Activated CD4-positive, alpha-beta T cell treated with anti-CD3 and anti-CD28 coated beads for 1 hour (primary cell): ENCODE results near the gene BMPER.

ENCODE experiments used
- DNase-seq: peaks from one replicate; pipeline ENCODE4 v3.0.0-alpha.2; 2020

BMPER gene

GRCh38 chr7:33905389-33906032 is at the start of gene BMPER:
BMPER (plus strand) TSS chr7:33905539; CDS start chr7:33905614, 75 bp downstream.
- DNase-seq: no peak

- DNase-seq: no peak
These were observed 43.4 kb upstream of the BMPER start for GRCh38 chr7:33861947-33862346.

GRCh38 chr7:33862946-33863814 is 42.2 kb upstream of the BMPER start:
- DNase-seq: no peak

DNA sequence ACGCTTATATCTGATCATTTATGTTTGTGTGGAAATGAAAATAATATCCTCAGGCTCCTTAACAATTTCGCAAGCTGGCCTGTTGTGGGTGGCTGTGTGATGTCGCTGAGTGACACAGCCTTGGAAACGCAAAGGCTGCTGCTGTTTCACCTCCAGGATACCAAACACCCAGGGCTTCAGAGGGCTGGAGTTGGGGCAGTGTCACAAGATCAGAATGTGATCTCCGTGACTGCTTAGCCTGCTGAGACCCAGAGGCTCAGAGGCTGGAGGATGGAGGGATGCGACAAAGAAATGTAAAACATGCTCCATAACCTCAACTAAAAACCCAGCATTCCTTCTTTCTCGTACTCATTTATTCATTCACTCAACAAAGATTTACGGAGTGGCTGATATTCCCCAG is 37.2 kb upstream of the BMPER start:
- DNase-seq: no peak

DNA sequence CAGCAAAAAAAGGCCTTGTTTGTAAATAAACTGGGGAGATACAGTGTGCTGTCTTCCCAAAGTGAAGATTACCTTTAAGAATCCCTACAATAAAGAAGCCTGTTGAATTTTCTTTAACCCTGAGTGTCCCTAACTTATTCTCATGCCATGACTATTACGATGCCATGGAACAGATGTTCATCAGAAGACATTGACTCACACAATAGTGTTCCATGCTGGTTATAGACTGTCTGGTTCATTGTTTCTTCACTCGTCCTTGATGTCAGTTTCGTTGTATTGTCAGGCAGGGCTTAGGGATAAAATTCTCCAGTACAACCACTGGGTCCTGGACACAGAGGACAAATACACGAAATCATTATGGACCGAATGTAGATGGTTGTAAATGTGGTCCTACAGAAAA is 36.2 kb upstream of the BMPER start:
- DNase-seq: no peak

GRCh38 chr7:33870120-33870519 is 35.2 kb upstream of the BMPER start:
- DNase-seq: no peak

GRCh38 chr7:33872870-33873269 is 32.5 kb upstream of the BMPER start:
- DNase-seq: no peak

DNA sequence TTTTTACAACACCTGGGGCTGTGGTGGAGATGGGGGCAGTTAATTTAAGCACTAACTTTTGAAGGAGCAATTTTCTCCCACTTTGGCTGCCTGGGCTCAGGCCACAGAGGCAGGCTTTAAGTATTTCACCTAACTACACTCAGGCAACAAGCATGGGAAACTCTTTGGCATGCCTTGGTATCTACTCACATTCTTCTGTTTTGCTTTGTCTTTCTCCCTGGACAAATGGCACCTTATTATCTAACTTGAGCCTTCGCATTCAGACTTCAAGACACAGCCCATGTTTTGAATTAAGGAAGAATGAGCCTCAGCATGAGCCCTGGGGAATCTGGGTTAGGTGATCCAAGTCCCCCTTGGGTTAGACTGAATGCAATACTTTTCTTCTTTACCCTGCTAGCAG is 31.8 kb upstream of the BMPER start:
- DNase-seq: no peak

GRCh38 chr7:33873981-33874750 is 31.2 kb upstream of the BMPER start:
- DNase-seq: no peak

GRCh38 chr7:33874943-33875342 is 30.4 kb upstream of the BMPER start:
- no peak for DNase-seq

DNA sequence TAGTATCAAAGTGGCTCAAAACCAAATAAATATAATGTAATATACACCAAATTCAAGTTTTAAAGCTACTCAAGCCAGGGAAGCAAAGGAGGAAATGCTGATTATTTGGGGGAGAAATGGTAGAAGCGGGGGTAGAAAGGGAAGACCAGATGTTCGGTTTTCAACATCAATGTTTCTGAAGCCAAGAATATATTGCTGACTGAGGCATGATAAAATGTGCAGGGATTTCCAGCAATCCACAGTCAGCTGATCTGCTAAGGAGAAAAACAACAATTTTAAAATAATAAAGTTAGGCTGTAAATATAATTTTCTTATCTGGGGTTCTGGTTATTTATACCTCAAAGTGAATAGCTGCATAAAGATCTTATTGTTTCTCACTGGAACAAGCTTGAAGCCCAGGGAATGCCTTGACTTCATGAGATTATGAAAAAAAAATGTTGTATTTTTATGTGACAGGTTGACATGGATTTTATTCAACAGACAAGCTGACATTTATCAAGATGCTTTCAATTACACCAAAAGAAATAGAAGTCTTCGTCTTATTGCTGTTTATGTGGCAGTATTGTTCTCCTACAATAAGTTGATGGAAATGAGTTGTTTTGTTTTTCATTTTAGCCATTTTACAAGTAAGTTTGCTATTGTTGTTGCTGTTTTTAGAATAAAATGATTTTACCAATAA is 28.6 kb upstream of the BMPER start:
- no peak for DNase-seq

DNA sequence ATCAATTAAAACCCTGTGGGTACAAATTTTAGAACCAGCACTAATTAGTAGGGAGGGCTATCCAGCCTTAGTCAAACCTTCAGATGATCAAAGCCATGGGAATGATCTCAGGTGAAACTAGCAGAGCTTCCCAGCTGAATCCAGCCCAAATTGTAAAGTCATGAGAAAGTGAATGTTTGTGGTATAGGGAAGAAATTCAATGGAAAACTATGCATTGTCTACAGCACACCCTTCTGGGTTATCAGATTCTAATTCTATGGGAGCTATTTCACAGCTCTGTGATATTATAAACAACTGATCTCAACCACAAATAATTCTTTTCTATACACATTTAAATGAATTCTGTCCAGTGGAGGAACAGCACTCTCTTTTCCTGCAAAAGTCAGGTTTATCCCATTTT is 24.6 kb upstream of the BMPER start:
- DNase-seq: no peak

DNA sequence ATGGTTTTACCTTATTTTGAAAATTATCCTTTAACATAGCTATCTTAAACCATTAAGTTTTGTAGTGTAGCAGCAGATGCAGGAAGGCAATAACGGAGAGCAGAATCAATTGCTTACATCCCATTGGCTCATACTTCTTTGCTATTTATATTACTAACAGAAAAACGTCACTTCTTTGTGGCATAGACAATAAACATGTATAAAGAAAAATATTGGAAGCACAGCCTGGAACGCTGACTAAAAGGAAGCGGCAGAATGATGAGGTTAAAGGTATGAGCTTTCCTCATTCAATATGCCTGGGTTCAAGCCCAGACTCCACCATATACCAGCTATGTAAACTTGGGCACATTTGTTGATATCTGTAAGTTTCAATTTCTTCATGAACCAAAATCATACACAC is 24.0 kb upstream of the BMPER start:
- no peak for DNase-seq

GRCh38 chr7:33882040-33882837 is 23.1 kb upstream of the BMPER start:
- DNase-seq: no peak

GRCh38 chr7:33882950-33883670 is 22.2 kb upstream of the BMPER start:
- no peak for DNase-seq

DNA sequence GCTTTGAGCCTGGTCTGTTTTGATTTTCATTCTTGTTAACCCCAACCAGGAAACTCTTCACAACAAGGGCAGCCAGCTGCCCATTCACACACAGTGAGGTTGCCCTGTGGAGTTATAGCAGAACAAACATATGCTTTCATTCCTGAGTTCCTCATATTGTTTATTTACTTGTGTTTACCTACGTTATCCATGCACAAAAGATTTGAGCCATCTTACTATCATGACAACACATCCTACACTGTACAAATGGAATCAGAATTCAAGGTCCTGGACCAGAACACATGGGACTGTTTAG is 21.7 kb upstream of the BMPER start:
- no peak for DNase-seq

GRCh38 chr7:33885290-33886148 is 19.8 kb upstream of the BMPER start:
- DNase-seq: no peak

DNA sequence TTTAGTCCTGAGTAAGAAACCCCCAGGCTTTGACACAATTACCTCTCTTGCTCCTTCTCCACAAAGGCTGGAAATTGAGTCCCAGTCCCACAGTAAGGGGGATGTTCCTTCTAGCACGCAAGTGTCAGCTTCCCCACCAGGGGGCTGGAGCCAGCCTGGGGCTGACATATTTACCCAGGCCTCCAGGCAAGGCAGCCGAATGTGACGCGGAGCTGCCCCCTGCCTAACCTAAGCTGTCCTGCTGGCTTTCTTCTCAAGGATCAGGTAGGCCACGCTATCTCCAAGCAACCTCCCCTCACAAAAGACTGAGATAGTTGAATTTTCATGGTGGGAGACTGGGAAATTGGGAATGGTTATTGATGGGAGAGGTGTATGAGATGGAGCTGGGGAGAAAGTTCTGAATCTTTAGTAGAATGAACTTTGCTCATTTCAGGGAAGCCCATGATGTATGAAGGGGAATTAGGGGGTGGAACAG is 19.2 kb upstream of the BMPER start:
- no peak for DNase-seq

DNA sequence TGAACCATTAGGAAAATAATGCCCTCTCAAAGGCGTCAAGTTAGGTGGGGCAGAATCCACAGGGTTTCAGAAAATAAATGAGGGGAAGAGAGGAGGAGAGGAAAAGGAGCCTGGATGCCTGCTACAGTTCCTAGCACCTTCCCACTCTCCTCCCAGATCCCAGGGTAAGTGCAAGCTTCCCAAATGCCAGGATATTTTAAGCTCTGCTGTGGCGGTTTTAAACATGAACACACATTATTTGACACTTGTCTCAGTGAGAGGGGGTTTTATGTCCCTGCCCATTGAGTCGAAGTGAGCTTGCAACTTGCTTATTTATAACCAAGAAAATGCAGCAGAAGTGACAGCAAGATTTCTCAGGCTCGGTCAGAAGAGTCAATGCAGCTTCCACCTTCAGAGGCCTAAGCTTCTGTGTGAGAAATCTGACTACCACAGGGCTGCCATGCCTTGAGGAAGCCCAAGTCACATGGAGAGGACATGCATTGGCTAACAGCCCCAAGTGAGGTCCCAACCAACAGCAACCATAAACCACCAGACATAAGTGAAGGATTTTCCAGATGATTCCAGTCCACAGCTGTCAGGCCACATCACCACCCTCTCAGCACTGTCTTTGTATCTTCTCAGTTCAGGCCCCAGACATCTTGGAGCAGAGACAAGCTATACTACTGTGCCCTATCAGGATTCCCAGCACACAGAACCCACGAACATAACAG is 17.9 kb upstream of the BMPER start:
- no peak for DNase-seq

DNA sequence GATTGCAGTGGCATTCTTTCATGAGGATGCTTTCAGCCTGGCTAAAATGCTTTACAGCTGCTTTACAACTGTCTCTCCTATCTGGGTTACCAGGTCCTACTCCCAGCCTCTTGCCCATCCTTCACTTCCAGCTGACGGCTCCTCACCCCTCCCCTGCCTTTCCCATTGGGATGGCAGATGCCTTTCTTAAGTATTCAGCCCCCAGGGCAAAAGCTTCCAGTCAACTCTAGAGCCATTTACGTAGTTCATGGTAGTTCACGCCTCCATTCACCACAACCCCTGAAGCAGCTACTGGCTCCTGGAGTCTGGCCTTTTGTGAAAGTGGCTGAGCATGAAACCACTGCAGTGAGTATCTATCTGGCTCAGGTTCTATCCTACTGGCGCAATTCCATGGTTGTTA is 17.2 kb upstream of the BMPER start:
- no peak for DNase-seq
